ENCODE data around the gene STARD10.

Gene STARD10

DNA sequence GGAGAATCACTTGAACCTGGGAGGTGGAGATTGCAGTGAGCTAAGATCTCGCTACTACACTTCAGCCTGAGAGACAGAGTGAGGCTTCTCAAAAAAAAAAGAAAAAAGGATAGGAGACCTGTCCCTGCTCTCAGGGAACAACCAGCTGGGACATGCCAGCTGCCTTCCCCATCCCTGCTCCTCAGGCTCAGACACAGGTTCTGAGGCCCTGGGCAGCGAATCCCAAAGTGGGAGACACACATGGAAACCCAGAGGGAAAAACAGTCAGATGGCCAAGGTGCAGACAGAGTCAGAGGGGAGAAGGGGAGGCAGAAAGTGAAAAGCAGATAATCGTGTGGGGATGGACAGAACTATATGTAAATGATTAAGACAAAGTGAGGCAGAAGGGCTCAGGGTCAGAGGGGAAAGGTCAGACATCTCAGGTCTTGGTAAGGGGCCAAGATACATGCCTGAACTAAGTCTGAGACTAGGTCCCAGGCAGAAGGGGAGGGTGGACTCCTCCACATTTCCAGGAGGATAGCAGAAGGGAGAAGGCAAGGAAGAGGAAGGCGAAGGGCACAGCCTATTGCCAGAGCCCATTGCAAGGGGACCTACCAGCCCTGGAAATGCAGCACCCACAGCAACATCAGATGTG is 14.2 kb downstream of the STARD10 start:
- no peak for DNase-seq

DNA sequence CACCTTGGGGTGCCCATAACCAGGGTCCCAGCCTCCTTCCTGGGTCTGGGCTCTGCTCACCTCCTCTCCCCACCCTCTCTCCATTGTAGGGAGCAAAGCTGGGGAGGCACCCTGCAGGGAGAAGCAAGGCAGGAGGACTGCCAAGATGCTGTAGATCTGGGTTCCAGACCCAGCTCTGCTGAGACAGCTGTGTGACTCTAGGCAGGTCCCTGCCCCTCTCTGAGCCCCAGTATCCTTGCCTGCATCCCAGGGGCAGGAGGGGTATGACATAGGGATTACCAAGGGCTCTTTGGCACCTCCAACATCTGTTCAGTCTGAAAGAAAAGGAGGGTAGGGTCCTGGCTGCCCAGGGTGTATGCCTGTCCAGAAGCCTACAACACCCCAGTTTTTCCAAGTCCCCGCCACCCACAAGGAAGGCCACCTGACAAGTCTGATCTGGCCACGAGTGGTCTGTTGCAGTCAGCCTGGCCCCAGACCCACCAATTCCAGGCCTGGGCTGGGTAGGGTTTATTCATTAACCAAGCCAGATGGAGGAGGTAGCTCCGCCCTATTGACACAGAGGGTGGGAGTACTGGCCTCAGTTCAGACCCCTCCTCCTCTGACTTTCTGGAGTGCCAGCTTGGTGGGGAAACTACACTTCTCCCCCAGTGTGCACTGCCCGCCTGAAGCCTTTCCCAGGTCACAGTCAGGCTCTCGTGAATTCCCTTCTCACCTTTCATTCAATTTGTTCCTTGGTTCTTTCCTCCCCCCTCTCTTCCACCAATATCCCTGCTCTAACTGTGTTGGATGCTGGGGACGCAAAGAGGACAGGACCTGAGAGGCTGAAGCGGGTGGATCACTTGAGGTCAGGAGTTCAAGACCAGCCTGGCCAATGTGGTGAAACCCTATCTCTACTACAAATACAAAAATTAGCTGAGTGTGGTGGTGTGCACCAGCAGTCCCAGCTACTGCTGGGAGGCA is 15.0 kb downstream of the STARD10 start:
- DNase-seq, result no peak

DNA sequence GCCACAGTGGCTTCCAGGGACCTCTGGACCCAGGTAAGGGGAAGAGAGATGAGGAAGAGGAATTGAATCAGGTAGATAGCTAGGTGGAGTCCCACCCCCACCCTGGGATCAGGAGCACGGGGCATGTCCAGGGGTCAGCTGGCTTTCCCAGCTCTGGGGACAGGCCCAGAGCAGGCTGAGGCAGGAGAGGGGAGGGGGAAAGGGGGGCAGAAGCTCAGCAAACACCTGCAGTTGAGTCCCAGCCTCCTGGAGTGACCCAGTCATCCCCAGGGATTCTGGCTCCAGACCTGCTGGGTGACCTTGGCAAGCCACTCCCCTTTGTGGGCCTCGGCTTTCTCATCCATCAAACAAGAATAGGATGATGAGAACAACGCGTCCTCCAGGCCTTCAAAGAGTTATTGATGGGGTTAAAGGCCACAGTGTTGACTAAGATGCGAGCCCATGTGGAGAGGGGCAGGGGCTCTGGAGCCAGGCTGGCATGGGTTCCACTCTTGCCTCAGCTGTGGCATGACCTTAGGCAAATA is 16.0 kb downstream of the STARD10 start:
- no peak for DNase-seq

DNA sequence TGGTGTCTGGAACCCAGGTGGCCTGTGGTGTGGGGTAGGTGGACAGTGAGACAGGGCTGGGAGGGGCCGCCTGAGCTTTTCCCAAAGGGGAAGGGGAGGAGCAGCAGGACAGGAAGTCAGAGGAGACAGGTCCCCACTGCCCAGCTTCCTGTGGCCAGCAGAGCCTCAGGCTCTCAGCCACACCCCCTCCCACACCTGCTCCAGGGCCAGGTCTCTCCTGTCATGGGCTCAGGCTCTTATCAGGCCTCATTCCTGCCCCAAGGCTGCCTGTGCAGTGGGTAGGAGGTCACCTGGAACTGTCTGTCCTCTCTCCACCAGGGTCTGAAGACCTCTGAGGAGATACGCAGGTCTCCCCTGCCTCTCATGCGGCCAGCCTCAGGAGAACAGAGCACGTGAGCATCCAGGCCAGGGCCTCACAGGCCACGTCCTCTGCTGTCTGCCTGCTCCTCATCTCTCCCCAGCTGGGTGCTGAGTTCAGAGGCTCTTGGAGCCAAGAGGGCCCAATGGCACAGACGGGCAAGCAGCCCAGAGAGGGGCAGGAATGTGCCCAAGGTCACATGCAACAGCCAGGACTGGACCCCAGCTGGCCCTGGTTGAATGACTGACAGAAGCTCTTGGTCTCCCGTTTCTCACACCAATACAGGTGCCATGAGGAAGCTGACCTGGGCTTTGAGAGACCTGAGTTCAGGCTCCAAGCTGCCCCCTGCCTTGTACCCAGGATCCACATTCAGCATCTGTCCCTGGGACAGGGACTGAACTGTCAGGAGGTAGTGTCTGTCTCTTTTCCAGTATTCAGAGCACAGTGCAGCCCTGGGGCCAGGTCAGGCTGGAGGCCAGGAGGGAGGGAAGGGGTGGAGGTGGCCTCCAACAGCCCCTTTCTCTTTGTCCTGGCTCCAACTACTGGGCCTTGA is 16.7 kb downstream of the STARD10 start:
- DNase-seq, result no peak

DNA sequence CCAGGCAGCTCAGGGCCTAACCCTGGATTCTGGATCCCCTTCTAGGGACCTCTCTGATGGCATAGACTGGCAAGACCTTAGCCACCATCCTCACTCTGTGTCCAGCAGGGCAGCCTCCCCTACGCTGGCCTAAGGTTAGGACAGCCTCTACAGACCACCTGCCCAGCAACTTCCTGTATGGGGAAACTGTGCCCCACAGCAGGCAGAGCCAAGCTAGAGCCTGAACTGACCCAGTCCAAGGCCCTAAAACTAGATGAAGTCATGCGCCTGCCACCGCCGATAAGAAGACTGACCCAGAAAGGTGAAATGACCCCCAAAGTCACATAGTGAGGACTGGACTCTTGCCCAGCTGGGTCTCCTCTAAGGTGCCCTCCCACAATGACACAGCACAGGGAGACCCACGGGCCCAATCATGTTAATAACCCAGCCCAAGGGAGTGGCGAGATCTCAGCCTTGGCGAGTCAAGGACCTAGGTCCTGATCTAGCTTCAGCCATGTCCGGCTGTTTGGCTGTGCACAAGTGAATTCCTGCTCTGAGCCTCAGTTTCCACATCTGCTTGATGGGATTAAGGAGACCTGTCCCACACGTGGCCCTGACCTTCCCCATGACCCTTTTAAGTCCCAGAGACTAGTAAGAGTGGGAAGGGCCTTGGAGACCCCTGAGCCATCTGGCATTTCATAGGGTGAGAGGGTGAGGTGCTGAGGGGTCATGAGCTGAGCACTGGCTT is 17.6 kb downstream of the STARD10 start:
- no peak for DNase-seq

DNA sequence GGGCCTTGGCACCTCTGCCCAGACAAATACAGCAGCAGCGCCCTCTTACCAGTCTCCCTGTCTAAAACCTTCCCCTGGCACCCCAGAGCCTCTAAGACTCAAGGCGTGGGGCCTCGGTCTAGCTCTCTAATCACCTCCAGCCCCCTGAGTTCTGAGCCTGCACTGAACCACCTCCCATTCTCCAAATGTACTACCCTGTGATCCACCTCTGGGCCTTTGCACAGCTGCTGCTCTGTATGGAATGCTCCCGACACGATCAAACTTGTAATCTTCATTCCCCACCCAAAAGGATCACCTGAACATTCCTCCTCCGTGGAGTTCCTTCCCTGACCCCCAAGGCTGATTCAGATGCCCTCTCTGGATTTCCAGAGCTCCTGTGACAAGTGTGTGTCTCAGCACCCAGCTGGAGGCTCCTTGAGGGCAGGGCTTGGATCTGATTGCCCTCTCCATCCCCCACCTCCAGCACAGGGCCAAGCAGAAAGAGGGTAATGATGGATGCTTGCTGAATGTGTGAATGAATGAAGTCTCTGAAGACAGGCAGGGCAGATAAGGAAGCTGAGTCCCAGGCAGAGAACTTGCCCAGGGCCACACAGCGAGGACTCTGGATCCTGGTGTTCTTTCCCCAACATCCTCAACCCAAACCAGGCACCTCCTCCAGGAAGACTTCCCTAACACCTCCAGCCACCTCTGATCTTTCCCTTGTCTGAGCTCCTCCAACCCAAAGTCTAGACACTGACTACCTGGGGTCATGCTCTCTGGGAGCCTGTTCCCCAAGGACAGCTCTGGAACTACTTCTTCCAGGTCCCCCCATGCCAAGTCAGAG is 18.3 kb downstream of the STARD10 start:
- no peak for DNase-seq

DNA sequence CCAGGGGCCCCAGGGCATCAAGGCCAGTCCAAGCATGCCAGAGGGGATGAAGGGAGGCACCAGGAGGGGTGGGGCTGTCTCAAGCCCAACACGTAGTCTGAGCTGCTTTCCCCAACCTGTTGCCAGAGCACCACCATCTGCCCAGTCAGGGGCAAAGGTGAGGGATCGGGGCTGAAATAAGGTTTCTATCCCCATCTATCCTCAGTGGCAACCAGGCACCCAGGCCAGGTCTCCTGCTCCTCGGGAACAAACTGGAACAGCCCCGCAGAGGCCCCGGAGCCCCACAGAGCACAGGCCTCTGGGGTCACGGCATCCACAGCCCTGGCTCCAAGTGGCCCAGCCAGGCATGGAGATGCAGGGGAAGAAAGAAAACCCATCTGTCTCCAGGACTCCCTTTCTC is 19.3 kb downstream of the STARD10 start:
- no peak for DNase-seq

DNA sequence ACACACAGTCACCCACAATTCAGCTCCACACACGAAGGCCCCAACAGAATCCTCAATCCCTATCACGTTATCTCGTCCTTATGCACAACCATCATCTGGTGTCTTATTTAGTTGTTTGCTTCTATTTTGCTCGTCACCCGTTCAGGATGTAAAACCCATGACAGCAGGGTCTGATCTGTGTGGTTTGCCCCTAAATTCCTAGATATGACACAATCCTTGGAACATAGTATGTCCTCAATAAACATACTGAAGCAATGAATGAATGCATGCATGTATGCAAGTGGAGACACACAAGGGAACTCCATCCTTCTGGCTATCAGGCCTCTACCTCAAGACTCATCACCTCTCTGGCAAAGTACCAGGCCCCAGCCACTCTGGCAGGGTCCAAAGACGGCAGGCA is 20.2 kb downstream of the STARD10 start:
- DNase-seq, result no peak

DNA sequence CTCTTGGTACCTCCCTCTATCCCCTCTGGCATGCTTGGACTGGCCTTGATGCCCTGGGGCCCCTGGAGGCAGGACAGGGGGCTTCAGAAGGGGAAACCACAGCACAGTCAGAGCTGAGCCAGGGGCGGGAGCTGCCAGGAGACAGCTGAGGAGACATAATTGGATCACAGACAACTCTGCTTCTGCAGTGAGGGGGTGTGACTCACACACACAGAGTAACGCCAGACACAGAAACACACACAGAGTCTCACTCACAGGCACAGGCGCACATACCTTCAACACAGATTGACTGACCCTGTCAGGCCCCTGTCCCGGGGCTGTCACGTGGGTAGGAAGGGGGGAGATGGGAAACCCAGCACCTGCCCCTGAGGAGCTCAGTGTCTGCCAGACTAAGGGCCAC is 20.6 kb downstream of the STARD10 start:
- DNase-seq, result peak; percentile 89

DNA sequence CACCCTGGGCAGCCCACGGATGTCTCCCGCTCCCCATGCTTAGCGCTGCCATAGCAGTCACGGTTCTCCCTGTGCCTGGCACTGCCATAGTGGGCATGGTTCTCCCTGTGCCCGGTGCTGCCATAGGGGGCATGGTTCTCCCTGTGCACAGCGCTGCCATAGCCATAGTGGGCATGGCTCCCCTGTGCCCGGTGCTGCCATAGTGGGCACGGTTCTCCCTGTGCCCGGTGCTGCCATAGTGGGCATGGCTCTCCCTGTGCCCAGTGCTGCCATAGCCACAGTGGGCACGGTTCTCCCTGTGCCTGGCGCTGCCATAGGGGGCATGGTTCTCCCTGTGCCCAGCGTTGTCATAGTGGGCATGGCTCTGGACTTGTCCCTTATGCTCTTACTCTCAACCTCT is 21.8 kb downstream of the STARD10 start:
- no peak for DNase-seq

DNA sequence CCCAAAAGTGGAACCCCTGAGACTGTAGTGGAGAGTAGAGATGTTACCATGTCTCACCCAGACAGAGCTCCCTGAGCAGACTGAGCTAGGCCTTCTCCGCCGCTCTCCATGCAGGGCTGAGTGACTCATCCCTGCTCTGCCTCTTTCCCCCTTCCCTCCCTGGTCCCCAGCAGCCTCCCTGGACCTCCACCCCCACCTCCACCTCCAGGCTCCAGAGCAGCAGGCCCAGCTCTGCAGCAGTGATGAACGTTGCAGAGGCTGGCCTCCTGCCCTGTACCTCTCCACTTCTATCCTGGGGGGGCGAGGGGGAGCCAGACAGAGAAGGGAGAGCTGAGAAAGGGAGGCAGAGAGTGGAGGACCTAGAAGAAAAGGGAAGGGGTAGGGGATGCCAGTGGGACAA is 22.3 kb downstream of the STARD10 start:
- DNase-seq, result peak; percentile 79

DNA sequence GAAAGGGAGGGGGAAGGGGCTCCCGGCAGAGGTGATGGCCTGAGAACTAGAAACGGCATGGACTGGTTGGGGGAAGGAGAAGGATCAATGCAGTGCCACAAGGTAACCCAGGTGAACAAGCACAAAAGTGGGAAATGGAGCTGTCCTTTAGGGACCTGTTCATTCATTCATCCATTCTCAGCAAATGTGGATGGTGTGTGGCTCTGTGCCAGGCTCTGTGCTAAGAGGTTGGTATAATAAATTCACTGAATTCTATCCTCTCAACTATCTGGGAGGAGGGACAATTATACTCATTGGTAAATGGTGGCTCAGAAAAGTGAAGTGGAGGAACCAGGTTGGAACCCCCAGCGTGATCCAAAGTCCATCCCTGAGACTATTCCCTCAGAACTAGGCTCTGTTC is 23.0 kb downstream of the STARD10 start:
- no peak for DNase-seq

DNA sequence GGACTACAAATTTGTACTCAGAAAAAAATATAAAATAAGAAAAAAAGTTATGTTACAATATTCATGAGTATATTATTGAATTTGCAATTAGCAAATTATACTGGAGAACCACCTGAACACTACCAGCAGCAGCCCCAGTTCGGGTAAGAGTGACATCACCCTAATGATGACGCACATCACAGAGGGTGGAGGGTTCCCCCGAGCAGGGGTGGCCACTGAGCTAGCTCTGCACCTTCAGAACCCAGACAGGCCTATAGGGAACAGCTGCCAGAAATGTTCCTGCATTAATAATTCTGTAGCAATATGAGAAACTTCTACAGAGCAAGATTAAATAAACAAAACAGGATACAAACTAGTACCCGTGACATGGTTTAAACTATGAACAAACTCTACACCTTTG is 24.2 kb downstream of the STARD10 start:
- no peak for DNase-seq

DNA sequence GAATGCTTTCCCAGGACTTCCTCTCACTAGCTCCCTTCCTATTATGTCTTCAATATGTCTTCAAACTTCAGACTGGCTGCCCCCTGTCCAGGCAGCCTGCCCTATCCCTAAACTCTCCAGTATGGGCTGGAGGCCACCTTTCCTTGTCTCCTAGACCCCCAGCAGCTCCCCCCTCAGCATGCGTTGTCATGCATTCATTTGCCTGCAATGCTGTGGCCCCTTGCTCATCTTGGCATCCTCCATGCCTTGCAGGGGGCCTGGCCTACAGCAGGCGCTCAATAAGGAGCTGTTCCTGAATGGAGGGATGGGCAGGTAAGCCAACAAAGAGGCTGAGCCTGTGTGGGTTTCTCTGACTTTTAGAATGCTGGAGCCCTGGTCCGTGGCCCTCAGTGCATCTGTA is 25.3 kb downstream of the STARD10 start:
- no peak for DNase-seq

DNA sequence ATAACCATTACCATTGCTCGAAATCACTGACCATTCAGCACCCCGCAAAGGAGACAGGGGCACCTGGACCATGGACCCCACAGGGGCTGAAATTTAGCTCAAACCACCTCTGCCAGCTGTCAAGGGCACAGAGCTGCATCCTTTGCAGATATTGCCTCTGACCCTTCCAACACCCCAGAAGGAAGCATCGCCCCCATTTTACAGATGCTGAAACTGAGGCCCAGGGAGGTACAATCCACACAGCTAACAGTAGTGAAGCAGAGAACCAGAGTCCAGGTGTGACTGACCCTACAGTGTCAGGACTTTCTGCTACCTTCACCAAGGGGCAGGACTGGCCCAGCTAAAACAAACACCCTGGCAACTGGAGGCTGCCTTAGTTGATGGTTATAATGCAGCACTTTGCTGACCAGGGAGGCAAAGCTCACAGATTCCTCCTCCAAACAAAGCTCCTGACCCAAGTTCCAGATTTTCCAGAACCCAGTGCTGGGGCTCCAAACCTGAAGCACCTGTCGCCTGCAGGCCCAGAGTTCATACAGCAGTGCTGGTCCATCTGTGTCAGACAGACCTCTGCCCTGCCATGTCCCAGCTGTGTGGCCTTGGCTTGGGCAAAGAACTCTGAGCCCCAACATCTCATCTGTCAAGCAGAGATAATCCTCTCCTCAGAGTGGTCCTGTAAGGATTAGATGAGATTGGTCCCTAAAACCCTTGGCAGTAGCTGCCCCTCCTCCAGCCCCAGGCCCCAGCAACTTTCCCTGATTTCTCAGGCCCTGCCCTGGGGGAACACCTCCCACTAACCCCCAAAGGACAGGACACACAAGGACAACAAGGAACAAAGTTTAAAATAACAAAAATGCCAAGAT is 26.4 kb downstream of the STARD10 start:
- DNase-seq, result no peak

DNA sequence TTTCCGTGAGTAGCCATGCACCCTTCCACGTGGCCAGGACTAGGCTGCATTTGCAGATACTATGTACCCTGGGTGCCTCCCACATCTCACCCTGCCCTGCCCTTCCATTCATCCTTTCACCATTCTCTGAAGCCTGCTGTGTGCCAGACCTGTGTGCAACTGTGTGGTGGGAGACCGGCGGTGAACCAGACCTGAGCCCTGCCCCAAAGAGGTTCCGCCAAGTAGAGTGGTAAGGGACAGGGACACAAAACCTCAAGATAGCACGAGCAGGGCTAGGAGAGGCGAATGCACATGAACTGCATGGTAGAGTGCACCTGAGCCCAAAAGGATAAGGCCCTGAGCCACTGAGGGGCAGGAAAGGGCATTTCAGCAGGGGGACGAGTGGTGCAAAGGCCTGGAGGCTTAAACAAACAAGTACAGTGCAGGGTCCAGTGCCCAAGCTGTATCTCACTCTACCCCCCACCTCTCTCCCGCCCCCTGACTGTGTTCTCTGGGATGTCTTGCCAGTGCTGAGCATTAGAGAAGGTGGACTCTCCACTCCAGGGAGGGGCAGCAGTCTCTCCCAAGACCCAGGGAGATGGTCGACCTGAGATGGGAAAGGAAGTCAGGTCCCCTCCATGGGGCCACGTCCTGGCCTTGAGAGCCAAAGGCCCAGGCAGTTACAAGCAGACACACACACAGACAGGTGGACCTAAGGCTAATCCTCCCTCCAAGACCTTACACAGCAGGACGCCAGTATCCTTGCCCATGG is 27.5 kb downstream of the STARD10 start:
- DNase-seq, result no peak

DNA sequence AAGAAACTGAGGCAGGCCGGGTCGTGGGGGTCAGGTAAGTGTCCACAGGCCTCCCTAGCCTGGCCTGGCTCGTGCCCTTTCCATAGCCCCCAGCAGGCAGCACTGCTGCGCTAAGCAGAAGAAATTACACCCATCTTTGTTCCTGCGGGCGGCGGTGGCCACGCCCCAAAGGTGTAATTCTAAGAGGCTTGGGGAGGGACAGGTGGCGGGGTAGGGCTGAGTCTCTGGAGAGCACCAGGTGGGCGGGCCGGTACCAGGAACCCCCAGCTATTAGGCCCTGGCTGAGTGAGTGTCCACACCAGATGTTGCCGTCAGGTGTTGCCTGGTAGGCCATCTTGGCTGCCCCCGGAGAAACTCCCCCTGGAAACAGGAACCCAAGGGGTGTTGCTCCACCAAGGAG is 29.3 kb downstream of the STARD10 start:
- DNase-seq, result no peak

DNA sequence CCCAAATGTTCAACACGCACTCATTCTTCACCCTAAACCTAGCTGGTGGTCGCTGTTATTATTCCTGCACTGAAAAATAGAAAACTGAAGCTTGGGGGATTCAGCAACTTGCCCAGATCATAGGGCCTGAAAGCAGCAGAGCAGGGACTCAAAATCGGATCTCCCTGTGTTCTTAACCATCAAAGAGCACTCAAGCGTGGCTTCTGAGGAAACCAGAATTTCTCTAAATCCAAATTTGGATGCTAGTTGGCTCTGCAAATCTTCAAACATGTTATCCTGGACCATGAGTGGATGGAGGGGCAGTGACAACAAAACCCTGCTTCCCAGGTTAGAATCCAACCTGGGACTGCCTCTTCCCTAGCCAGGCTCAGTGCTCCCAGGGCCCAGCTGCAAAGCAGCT is 30.0 kb downstream of the STARD10 start:
- DNase-seq, result no peak

DNA sequence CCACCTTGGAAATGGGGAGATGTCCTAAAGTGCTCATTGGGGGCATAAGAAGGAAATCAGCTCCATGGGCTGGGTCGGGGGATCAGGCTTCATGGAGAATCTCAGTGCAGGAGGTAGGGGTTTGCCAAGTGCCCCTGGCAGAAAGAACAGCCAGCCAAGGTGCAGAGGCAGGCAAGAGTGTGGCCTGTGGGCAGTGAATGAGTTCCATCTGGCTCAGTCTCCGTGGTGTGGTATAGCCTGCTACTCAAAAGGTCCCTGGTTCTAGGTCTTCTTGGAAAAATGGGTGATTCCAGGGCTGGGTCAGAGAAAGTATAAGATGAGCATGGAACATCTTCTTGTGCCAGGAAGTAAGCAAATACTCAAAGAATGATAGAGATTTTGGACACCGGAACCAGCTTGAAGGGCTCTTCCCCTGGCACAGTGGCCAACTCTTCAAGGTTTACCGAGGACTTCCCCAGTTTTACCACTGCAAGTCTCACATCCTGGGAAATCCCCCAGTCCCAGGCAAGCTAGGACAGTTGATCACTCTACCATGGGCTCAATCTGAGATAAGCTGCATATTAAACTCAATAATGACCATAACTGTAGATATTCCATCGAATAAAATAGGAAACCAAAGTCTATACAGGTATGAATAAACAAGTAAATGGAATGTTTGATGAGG is 31.1 kb downstream of the STARD10 start:
- DNase-seq, result no peak
